Neural cell (in vitro differentiated cells): ENCODE results near the gene CDC5L. TPM values are rescaled to one million over a fixed set of nuclear protein-coding genes. Genes with fewer than 3 reads are reported as not detected.

Experiments used
- H2AFZ ChIP-seq: fragments of 200-600, 300-800 bp; sonication (generic), shearing (Covaris generic); 2 replicates; pipeline ENCODE4 v1.6.0; 2014; ENCODE audit warnings: low read depth, mild to moderate bottlenecking, antibody characterized with exemption, low read length, moderate library complexity
- H3F3A ChIP-seq: fragments of 200-600 bp; shearing (Covaris generic); 2 replicates; pipeline ENCODE4 v1.6.1; 2016; ENCODE audit warnings: mild to moderate bottlenecking, moderate library complexity, mixed read lengths, antibody characterized with exemption, low read length; ENCODE audit not compliant: insufficient read depth, poor library complexity, severe bottlenecking
- H3K27ac ChIP-seq: fragments of 200-600, 300-800 bp; sonication (generic), shearing (Covaris generic); 2 replicates; pipeline ENCODE4 v1.5.1; 2014; ENCODE audit warnings: mild to moderate bottlenecking, low read length, moderate library complexity
- H3K27me3 ChIP-seq: fragments of 300-800, 200-600 bp; sonication (generic), shearing (Covaris generic); 2 replicates; pipeline ENCODE4 v1.6.0; 2014; ENCODE audit warnings: mild to moderate bottlenecking, low read depth, low read length, moderate library complexity; ENCODE audit not compliant: insufficient read depth
- H3K36me3 ChIP-seq: fragments of 300-800, 200-600 bp; sonication (generic), shearing (Covaris generic); 2 replicates; pipeline ENCODE4 v1.5.1; 2014; ENCODE audit warnings: mild to moderate bottlenecking, antibody characterized with exemption, low read length, moderate library complexity; ENCODE audit not compliant: insufficient read depth
- H3K4me2 ChIP-seq: fragments of 300-800, 200-600 bp; sonication (generic), shearing (Covaris generic); 2 replicates; pipeline ENCODE4 v1.6.0; 2014; ENCODE audit warnings: mild to moderate bottlenecking, low read length
- H3K4me3 ChIP-seq: fragments of 300-800, 200-600 bp; sonication (generic), shearing (Covaris generic); 2 replicates; pipeline ENCODE4 v1.5.1; 2014; ENCODE audit warnings: mild to moderate bottlenecking, low read length, moderate library complexity
- H3K79me2 ChIP-seq: fragments of 200-600 bp; shearing (Covaris generic); replicated peaks from 2 replicates; pipeline ENCODE4 v1.6.0; 2014; ENCODE audit warnings: mild to moderate bottlenecking, low read length, moderate library complexity; ENCODE audit not compliant: insufficient read depth
- H3K9ac ChIP-seq: fragments of 300-800, 200-600 bp; sonication (generic), shearing (Covaris generic); 2 replicates; pipeline ENCODE4 v1.6.1; 2016; ENCODE audit warnings: mild to moderate bottlenecking, low read length, mixed read lengths
- H3K9me2 ChIP-seq: fragments of 200-600 bp; shearing (Covaris generic); 2 replicates; pipeline ENCODE4 v1.6.1; 2016; ENCODE audit warnings: mild to moderate bottlenecking, low read length, mixed read lengths; ENCODE audit not compliant: insufficient read depth
- H3K9me3 ChIP-seq: fragments of 200-600, 300-800 bp; sonication (generic), shearing (Covaris generic); 2 replicates; pipeline ENCODE4 v1.6.1; 2016; ENCODE audit warnings: mild to moderate bottlenecking, mixed run types, low read length, moderate library complexity, mixed read lengths
- H4K20me1 ChIP-seq: fragments of 200-600 bp; shearing (Covaris generic); 2 replicates; pipeline ENCODE4 v1.6.1; 2016; ENCODE audit warnings: mild to moderate bottlenecking, mixed run types; ENCODE audit not compliant: insufficient read depth
- EP300 ChIP-seq: fragments of 450-650 bp; conservative IDR thresholded peaks from 2 replicates; pipeline ENCODE4 v1.6.1; 2014; ENCODE audit warnings: antibody characterized with exemption, mild to moderate bottlenecking, moderate library complexity; ENCODE audit not compliant: poor library complexity, severe bottlenecking
- EZH2 ChIP-seq: fragments of 200-600, 300-800 bp; shearing (Covaris generic), sonication (generic); IDR thresholded peaks from 2 replicates; pipeline ENCODE4 v1.6.1; 2014; ENCODE audit warnings: antibody characterized with exemption, low read length, borderline replicate concordance, mild to moderate bottlenecking; ENCODE audit not compliant: insufficient read depth, poor library complexity, severe bottlenecking
- MXI1 ChIP-seq: fragments of 450-650 bp; conservative IDR thresholded peaks from 2 replicates; pipeline ENCODE4 v1.6.1; 2014; ENCODE audit warnings: antibody characterized with exemption, mild to moderate bottlenecking; ENCODE audit not compliant: poor library complexity, severe bottlenecking
- POLR2AphosphoS5 ChIP-seq: IDR thresholded peaks from 2 replicates; pipeline ENCODE4 v1.6.1; 2012
- RAD21 ChIP-seq: fragments of 450-650 bp; conservative IDR thresholded peaks from 2 replicates; pipeline ENCODE4 v1.6.1; 2014; ENCODE audit warnings: antibody characterized with exemption, mild to moderate bottlenecking, moderate library complexity
- SMC3 ChIP-seq: fragments of 450-650 bp; conservative IDR thresholded peaks from 2 replicates; pipeline ENCODE4 v1.6.1; 2014; ENCODE audit warnings: antibody characterized with exemption, mild to moderate bottlenecking, moderate library complexity; ENCODE audit not compliant: poor library complexity
- TAF1 ChIP-seq: IDR thresholded peaks from 2 replicates; pipeline ENCODE4 v1.6.1; 2012; ENCODE audit warnings: low read depth
- polyA plus RNA-seq: library from polyadenylated mRNA; depleted of rRNA; stranded (reverse); fragments of >200 nt; gene quantifications from 2 replicates; pipeline ENCODE4 v1.2.3, GENCODE V29; 2014
- TF ChIP-seq, protein P1 (sequence below): fragments of 450-650 bp; IDR thresholded peaks from 2 replicates; pipeline ENCODE4 v1.5.1; 2014; ENCODE audit warnings: antibody characterized with exemption, mild to moderate bottlenecking, moderate library complexity; ENCODE audit not compliant: poor library complexity, severe bottlenecking
- TF ChIP-seq, protein P2 (sequence below): IDR thresholded peaks from 2 replicates; pipeline ENCODE4 v1.6.1; 2012; ENCODE audit warnings: borderline replicate concordance

CDC5L gene
- polyA plus RNA-seq, 1 donor from 2014 or later, result 28.9 TPM

DNA sequence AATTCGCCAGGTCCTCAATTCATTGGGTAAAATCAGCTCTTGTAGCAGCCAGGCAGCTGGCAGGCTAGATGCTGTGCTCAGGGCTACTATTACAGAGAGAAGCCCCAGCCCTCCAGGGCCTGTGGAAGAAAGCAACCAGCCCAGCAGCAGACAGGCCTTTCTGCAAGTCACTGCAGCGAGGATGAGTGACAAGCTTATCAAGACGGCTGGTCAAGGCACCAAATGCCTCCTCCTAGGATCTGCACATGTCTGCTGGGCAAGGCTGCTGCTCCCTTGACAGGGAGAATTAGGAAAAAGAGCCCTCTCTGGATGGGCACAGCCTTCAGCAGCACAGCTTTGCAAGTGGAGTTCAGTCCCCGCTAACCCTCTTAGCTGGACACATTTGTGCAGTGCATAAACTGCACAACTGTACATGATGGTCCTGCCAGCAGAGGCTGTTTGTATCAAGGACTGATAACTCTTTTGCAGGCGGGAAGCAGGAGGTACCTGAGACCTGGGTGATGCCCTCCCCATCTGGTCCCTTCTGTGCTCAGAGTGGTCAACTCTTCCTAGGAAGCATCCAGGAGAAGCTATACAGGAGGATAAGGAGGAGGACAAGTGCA is 89.9 kb downstream of the CDC5L start:
- no peak overlapping the region for H2AFZ ChIP-seq
- H3K36me3 ChIP-seq, result no peaks in the 10 kb centered on the region
- no peak overlapping the region for H3K4me3 ChIP-seq
- no peak overlapping the region for H3K27ac ChIP-seq
- H3K9ac ChIP-seq, result no peak overlapping the region
- H4K20me1 ChIP-seq, result no peaks in the 10 kb centered on the region
- no peaks in the 10 kb centered on the region for H3F3A ChIP-seq
- no peaks in the 10 kb centered on the region for H3K9me3 ChIP-seq
- H3K27me3 ChIP-seq, result no peaks in the 10 kb centered on the region
- H3K9me2 ChIP-seq, result no peaks in the 10 kb centered on the region
- no peaks in the 10 kb centered on the region for H3K79me2 ChIP-seq
- no peak overlapping the region for H3K4me2 ChIP-seq
- TF ChIP-seq SMC3, result no peak
- no peak for TF ChIP-seq EZH2
- TF ChIP-seq MXI1, result no peak
- TF ChIP-seq, protein P1, sequence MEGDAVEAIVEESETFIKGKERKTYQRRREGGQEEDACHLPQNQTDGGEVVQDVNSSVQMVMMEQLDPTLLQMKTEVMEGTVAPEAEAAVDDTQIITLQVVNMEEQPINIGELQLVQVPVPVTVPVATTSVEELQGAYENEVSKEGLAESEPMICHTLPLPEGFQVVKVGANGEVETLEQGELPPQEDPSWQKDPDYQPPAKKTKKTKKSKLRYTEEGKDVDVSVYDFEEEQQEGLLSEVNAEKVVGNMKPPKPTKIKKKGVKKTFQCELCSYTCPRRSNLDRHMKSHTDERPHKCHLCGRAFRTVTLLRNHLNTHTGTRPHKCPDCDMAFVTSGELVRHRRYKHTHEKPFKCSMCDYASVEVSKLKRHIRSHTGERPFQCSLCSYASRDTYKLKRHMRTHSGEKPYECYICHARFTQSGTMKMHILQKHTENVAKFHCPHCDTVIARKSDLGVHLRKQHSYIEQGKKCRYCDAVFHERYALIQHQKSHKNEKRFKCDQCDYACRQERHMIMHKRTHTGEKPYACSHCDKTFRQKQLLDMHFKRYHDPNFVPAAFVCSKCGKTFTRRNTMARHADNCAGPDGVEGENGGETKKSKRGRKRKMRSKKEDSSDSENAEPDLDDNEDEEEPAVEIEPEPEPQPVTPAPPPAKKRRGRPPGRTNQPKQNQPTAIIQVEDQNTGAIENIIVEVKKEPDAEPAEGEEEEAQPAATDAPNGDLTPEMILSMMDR, result no peak
- no peak for TF ChIP-seq RAD21
- no peak for TF ChIP-seq POLR2AphosphoS5
- TF ChIP-seq EP300, result no peak
- TF ChIP-seq, protein P2, sequence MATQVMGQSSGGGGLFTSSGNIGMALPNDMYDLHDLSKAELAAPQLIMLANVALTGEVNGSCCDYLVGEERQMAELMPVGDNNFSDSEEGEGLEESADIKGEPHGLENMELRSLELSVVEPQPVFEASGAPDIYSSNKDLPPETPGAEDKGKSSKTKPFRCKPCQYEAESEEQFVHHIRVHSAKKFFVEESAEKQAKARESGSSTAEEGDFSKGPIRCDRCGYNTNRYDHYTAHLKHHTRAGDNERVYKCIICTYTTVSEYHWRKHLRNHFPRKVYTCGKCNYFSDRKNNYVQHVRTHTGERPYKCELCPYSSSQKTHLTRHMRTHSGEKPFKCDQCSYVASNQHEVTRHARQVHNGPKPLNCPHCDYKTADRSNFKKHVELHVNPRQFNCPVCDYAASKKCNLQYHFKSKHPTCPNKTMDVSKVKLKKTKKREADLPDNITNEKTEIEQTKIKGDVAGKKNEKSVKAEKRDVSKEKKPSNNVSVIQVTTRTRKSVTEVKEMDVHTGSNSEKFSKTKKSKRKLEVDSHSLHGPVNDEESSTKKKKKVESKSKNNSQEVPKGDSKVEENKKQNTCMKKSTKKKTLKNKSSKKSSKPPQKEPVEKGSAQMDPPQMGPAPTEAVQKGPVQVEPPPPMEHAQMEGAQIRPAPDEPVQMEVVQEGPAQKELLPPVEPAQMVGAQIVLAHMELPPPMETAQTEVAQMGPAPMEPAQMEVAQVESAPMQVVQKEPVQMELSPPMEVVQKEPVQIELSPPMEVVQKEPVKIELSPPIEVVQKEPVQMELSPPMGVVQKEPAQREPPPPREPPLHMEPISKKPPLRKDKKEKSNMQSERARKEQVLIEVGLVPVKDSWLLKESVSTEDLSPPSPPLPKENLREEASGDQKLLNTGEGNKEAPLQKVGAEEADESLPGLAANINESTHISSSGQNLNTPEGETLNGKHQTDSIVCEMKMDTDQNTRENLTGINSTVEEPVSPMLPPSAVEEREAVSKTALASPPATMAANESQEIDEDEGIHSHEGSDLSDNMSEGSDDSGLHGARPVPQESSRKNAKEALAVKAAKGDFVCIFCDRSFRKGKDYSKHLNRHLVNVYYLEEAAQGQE, result no peak

DNA sequence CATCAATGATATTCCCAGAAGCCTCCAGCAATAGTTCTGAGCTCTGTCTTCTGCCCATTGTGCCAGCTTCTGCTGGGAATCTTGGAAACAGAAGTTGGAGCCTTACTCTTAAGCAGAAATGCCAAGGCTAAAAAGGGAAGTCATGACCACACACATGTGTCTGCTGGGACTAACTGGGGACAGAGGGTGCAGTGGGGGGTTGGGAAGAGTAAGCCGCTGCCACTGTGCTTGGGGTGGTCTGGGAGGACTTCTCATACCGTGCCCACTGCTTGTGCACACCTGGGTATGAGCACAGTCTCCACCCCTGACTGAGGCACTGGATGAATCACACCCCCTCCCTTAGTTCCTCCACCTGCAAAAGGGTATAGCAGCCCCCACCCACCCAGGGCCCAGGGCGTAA is 90.7 kb downstream of the CDC5L start:
- H3K4me3 ChIP-seq, result no peak overlapping the region
- H3K27ac ChIP-seq, result no peak overlapping the region
- no peaks in the 10 kb centered on the region for H4K20me1 ChIP-seq
- no peak overlapping the region for H2AFZ ChIP-seq
- H3K36me3 ChIP-seq, result no peaks in the 10 kb centered on the region
- no peaks in the 10 kb centered on the region for H3K9me2 ChIP-seq
- H3K4me2 ChIP-seq, result no peak overlapping the region
- H3K9ac ChIP-seq, result no peak overlapping the region
- H3K27me3 ChIP-seq, result no peaks in the 10 kb centered on the region
- no peaks in the 10 kb centered on the region for H3F3A ChIP-seq
- H3K9me3 ChIP-seq, result no peaks in the 10 kb centered on the region
- H3K79me2 ChIP-seq, result no peaks in the 10 kb centered on the region
- TF ChIP-seq SMC3, result no peak
- TF ChIP-seq, protein P2, result no peak
- TF ChIP-seq MXI1, result no peak
- TF ChIP-seq, protein P1, result no peak
- TF ChIP-seq EP300, result no peak
- TF ChIP-seq POLR2AphosphoS5, result no peak
- no peak for TF ChIP-seq EZH2
- no peak for TF ChIP-seq TAF1
- no peak for TF ChIP-seq RAD21
